Fibroblast of skin of scalp (primary cell): ENCODE measurements around the gene ITPRIPL2.
A peak's percentile ranks its signal among the peaks of the same experiment; 100 is the strongest.

ENCODE experiments used
- DNase-seq: peaks from one replicate; pipeline ENCODE4 v3.0.0-alpha.2; 2013

The ITPRIPL2 gene

DNA sequence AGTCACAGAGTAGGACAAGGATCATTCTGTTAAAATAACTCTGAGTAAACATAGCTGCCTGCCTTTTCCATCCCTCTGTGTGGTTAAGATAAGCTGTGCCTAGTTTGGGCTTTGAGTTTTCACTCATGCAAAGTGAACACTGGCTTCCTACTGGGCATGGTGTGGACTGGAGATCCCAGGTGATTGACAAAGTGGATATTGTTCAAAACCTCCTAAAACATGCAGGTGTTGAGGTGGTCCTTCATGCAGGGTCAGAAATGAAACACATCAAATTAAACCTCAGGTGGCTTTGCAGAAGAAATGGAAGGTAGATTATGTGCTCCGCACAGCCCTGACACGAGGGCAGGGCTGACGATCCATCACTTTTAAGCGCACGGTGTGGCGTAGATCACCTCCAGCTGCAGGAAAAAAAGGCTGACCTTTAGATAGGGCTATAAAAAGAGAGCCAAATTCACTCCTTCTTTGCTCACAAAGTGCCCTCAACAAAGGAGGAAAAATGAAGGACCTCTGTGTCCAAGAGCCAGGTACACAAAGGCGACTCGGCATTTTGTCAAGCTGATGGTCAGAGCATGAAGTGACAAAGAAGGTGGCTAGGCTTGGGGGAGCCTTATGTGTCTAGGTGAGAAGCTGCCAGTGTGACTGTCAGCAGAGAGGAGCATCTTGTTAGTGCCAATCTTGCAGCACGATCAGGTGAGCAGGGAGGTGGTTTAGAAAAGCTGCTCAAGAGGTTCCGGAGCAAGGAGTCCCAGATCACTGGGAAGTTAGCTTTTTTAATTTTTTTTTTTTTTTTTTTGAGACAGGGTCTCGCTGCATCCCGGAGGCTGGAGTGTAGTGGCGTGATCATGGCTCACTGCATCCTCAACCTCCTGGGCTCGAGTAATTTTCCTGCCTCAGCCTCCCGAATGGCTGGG is 19.9 kb upstream of the ITPRIPL2 start:
- DNase-seq, result no peak

DNA sequence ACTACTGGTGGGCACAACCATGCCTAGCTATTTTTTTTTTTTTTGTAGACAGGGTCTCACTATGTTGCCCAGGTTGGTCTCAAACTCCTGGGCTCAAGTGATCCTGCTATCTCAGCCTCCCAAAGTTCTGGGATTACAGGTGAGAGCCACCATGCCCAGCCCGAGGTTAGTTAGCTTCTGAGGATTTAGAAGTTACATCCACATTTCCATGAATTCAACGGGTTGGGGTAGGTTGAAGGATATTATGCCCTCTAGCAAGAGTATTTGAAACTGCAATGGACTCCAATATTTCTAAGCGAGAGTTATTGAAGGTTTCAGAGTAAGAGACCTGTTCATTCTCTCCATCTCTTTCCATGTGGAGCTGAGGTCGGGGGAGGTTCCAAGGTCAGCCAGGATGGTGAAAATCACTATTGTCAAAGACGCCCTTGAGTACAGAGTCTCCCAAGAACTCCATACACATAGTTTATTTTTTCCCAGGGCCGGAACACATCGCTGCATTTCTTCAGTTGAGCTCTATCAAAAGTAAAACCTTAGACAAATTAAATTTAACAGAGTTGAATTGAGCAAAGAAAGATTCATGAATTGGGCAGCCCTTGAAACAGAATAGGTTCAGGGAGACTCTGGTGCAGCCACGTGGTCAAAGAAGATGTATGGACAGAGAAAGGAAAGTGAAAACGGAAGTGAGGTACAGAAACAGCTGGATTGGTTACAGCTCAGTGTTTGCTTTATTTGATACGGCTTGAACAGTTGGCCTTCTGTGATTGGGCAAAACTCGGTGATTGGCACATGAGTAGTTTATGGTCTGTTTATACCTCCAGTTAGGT is 19.0 kb upstream of the ITPRIPL2 start:
- no peak for DNase-seq

DNA sequence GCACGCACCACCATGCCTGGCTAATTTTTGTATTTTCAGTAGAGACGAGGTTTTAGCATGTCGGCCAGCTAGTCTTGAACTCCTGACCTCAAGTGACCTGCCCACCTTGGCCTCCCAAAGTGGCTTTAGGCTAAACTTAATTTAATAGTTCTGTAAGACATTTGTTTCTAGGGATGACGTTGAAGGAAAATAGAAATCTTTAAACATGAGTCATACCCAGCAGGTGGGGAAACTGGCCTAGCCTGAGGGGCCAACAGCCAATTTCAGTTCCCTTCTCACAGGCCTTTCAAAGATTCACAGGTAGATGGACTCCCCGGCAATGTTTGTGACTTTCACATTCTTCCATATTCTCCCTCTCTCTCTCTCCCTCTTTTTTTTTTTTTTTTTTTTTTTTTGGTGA is 18.1 kb upstream of the ITPRIPL2 start:
- no peak for DNase-seq

DNA sequence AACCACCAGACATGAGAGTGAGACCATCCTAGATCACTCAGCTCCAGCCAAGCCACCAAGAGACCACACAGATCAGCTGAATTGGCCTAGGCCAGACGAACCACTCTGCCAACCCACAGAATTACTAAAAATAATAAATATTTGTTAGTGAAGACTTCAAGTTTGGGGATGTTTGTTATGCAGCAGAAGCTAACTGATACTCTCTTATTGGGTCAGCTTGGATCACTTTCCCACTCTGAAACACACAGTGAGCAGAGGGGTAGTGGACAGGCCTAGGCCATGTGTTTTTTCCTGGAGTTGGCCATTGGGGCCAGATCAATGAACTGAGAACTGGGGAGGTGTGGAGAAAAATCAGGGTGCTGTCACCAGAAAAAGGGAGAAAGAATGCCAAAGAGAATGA is 15.6 kb upstream of the ITPRIPL2 start:
- no peak for DNase-seq

DNA sequence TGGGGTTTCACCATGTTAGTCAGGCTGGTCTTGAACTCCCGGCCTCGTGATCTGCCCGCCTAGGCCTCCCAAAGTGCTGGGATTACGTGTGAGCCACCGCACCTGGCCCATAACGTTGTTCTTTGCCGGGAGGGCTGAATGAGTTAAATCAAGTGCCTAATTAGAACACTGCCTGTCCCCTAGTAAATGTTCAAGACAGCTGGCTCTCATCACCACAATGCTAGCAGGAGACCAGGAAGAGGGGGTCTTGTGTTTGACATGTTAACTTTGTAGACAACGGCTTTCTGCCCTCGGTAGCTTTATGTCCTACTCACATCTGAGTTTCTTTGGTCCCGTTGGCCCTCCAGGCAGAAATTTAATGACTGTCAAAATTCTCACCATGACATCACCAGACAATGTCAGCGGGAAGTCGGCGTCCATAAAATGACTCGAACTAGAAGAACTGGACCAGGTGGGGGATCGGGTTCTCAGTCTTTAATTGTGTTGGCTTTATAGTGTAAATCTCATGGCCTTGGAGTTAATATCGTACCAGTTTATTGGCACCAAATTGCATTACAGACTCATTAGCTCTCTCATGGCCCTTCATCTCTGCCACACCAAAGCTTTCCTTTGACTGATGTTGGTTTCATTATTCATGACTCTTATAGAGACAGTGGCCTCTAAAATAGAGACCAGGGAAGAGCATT is 11.4 kb upstream of the ITPRIPL2 start:
- peak; percentile 34 for DNase-seq

DNA sequence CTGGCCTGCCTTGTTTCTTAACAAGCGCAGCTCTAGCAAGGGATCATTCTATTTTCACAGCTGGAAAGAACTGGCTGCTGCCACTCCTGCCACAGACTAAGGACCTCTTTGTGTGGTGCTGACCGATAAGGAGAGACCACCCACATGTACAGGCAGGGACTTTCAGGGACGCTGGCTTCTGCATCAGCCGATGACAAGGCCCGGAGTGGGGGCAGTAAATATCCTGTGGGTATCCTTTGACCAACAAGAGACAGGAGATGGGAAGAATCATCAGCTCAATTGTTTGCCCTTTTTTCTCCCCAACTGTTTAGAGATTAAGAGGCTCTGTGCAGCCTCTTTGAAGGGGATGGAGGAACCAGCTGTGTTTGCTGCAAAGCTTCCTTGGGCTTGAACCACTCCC is 9.2 kb upstream of the ITPRIPL2 start:
- no peak for DNase-seq

DNA sequence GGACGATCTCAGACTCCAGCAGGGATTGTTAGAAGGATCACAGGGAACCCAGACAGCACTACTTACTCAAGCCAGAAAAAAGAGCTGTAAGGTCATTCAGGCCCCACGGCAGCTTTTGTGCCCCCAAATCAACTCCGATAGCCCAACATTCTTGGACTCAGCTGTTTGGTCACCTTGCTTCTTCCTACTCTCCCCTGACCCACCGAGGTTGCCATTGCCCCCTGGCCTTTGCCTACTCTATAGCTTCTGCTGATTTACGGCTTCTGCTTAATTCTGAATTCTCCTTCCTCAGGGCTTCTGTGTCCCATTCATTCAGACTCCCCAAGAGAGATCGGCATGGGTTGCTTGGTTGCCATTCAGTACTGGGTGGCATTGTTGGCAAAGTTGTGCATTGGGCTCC is 8.6 kb upstream of the ITPRIPL2 start:
- DNase-seq, result no peak

DNA sequence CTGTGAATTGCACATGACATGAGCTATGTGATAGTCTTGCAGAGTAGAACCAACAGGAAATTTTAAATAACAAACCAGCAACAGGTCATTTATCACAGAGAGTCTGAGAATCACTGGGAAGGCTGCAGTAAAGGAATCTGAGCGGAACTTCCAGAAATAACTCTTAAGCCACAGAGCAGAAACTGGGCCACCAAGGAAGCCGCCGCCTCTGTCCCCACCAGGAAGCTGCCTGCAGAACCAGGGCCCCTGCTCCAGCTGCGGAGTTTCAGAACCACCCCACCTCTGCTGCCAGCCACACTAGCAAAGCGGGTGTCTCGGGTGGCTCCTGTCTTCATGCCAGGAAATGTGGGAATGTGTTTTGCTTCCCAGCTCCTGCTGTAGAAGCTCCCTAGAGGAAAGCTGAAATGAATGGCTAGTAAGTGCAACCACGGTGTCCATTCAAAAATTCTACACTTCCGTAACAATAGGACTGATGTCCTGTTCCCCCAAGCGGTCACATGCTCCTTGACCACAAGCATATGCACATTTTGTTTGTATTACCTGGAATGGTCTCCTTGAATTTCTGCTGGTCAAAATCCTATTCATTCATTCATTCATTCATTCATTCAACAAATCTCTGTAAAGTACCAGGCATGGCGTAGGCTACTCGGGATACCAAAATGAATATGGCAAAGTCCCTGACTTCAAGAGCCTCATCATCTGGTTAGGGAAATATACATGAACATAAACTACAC is 7.7 kb upstream of the ITPRIPL2 start:
- peak; percentile 57 for DNase-seq

DNA sequence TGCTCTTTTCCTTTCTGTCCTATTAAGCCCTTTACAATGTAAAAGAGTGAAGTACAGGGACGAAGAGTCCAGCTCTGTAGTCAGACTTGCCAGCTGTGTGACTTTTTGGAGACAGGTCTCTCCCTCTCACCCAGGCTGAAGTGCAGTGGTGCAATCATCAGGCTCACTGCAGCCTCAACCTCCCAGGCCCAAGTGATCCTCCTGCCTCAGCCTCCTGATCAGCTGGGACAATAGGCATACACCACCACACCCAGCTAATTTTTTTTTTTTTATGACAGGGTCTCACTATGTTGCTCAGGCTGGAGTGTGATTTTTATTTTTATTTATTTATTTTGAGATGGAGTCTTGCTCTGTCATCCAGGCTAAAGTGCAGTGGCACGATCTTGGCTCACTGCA is 7.1 kb upstream of the ITPRIPL2 start:
- DNase-seq, result no peak

DNA sequence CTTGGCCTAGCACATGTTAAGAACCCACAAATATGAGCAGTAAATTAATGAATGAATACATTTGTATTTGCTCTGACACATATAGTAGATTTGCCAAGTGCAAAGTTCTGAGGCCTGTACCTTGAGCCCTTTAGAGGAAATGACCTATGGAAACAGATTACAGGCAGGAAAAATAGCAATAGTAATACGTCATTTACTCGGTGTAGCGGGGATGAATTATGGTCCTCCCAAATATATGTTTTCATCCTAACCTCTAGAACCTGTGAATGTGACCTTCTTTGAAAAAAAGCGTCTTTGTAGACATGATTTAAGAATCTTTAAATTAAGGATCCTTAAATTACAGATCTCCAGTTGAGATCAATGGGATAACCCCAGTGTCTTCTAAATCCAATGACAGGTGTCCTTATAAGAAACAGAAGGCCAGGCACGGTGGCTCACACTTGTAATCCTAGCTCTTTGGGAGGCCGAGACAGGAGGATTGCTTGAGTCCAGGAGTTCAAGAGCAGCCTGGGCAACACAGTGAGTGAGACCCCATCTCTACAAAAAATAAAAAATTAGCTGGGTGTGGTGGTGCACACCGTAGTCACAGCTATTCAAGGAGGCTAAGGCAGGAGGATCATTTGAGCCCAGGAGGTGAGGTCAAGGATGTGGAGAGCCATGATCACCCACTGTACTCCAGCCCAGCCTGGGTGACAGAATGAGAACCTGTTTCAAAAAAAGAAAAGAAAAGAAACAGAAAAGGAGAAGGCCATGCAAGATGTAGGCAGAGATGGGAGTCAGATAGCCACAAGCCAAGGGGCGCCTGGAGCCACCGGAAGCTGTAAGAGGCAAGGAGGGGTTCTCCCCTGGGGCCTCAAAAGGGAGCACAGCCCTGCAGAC is 5.1 kb upstream of the ITPRIPL2 start:
- no peak for DNase-seq

DNA sequence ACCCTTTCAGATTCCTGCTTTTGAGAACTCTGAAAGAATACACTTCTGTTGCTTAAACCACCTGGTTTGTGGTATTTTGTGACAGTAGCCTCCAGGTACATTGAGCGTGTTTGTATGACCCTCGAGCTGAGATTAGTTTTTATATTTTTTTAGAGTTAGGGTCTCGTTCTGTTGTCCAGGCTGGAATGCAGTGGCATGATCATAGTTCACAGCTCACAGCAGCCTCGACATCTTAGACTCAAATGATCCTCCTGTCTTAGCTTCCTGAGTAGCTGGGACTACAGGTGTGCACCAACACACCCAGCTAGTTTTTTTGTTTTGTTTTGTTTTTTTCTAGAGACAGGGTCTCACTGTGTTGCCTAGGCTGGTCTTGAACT is 4.5 kb upstream of the ITPRIPL2 start:
- no peak for DNase-seq

DNA sequence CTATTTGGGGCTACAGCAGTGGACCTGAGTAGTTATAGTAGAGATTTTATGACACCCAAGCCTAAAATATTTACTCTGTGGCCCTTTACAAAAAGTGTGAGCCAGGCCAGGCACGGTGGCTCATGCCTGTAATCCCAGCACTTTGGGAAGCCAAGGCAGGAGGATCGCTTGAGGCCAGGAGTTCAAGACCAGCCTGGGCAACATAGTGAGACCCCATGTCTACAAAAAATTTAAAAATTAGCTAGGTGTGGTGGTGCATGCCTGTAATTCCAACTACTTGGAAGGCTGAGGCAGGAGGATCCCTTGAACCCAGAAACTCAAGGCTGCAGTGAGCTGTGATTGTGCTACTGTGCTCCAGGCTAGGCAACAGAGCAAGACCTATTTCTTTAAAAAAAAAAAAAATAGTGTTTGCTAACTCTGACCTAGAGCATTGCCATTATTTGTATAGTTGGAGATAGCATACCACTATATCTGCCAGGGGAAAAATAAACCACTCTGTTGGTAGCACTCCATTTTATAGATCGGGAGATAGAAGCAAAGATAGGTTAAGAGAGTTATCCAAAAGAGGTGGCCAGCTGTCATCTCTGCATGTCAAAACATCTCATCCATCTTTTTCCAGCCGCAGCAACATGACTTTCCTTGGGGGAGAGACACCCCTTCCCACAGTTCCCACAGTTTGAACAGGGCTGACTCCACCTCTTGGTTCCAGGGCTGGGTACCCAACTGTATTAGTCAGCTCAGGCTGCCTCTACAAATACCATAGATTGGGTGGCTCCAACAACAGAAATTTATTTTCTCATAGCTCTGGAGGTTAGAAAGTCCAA is 3.0 kb upstream of the ITPRIPL2 start:
- DNase-seq, result no peak

DNA sequence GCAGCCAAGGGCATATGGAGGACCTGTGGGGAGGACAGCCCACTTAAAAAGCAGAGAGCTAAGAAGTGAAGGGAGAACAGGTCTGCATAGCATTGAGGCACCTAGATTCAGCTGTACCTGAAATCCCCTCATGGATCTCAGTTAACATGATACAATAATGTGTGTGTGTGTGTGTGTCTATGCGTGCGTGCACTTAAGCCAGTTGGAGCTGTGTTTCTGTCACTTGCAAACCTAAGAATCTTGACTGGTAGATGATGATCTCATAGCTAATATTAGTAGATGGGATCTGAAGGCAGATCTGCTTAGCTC is 1.7 kb upstream of the ITPRIPL2 start:
- no peak for DNase-seq

DNA sequence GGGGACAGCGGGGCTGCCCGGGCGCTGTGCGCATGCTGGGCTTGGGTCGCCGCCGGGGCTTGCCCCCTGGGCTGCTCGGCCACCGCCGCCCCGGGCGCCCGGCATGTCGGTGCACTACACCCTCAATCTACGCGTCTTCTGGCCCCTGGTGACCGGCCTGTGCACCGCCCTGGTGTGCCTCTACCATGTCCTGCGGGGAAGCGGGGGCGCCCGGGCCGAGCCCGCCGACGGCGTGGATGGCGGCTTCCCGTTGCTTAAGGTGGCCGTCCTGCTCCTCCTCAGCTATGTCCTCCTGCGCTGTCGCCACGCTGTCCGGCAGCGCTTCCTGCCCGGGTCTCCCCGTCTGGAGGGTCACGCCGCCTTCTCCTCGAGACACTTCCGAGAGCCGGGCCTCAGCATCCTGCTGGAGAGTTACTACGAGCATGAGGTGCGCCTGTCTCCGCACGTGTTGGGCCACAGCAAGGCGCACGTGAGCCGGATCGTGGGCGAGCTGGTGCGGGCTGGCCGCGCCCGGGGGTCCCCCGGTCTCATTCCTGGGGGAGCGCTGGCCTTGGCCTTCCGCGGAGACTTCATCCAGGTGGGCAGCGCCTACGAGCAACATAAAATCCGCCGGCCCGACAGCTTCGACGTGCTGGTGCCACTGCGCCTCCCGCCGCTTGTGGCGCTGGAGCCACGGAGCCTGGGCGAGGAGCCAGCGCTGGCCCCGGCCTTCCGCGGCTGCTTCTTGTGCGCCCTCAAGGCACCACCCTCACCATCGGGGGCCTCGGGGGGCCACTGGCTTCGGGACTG is 789 bp downstream of the ITPRIPL2 start:
- DNase-seq, result peak; percentile 58

DNA sequence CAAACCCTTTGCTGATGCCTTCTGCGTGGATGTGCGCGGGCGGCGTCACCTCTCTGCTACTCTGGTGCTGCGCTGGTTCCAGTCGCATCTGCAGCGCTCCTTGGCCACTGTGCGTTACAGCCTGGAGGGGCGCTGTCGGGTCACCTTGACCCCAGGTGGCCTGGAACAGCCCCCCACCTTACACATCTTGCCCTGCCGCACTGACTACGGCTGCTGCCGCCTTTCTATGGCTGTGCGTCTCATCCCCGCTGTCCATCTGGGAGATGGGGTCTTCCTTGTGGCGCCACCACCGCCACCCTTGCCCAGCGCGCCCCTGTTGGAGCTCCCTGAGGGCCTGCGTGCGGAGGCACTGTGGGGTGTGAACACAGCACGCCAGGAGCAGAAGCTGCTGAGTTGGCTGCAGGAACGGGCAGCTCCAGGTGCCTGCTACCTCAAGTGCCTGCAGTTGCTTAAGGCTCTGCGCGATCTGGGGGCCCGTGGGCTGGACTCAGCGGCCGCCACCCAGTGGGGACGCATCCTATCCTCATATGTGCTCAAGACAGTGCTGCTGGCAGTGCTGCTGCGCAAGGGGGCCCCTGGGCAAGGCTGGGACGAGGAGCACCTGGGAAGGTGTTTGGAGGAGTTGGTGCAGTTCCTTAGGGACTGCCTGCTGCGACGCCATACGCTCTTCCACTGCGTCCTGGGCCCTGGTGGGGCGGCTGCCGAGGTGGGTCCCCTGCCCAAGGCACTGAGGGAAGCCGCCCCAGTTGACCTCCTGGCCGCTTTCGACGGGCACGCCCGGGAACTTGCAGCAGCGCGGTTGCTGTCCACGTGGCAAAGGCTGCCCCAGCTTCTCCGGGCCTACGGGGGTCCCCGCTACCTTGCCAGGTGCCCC is 1.6 kb downstream of the ITPRIPL2 start:
- DNase-seq, result no peak

DNA sequence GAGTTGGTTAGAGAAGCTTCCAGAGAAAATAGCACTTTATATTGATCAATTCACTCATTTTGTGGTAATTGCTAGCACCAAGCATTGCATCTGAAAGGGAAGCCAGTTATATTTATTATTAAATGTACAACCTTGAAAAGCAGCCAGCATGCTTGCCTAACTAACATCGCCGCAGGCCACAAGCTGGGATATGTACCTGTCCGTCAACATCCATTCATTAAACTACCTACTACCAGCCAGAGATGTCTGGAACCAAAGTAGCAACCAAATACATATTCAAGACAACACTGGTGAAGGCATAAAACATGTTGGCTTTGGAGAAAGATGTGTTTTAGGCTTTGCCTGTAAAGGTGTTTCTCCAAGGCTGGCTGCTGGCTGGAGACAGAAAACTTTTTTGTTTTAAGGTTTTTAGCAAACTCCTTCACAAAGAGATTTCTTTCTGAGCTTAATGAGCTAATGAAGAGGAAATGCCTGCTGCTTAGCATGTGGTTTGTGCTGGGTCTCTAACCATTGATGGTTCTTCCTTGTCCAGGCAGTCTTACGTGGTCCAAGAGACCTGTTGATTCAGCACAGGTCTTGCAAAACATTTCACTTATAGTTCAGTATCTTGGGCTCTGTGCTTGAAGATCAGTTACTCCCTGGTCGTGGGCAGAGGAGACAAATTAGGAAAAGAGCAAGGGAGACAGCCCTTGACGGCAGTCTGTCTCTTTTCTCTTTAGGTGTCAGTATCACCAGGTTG is 3.1 kb downstream of the ITPRIPL2 start:
- no peak for DNase-seq

DNA sequence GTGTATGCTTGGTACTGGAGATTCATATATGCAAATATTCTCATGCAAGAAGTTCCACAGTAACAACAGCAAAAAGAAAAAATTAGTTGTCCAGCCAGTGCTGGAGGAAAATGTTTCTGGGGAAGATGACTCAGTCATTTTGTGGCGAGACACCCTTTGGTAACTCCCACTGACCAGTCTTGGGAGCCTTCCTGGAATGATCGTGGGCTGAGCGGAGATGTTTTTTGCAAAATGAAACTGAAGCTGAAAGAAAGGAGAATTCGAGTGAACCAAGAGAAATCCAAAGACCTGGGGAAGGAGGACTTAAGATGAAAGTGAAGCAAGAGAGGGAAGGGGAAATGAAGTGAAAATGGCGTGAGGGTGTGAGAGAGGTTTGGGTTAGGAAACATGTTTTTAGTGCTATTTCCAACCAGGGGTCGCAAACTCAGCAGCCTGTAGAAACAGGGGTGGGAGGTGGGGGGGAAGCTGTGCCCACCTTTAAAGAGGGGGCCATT is 5.2 kb downstream of the ITPRIPL2 start:
- peak; percentile 89 for DNase-seq

DNA sequence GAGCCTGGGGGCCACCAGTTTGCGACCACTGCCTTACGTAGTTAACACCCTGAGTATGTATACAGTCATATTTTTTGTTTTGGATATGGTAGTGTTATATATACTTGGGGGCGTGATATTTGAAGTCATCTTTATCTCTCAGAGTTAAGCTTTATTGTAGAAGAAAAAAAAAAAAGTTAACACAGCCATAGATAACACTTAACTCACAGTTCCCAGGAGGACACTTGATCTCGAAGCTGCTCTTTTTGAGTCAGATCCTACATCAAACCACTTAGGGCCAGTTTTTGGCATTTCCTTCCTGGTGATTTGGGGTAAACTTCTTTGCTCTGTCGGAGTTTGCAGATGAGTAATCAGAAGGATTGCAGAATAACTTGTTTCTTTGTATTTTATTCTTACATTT is 5.8 kb downstream of the ITPRIPL2 start:
- DNase-seq, result peak; percentile 76
